NCI-H146 treated with DMSO at 0.1 percent for 48 hours (cell line): ENCODE results near the gene ZNF490.
"Not testable (repeated sequence)": the region's sequence is repeated elsewhere in the genome, so short reads cannot be mapped to it uniquely, and the experiment has no call there.

Source experiments
- DNase-seq: peaks from one replicate; lab custom pipeline; 2025; ENCODE audit not compliant: unreplicated experiment; lab: John Stamatoyannopoulos, UW

ZNF490 gene

DNA sequence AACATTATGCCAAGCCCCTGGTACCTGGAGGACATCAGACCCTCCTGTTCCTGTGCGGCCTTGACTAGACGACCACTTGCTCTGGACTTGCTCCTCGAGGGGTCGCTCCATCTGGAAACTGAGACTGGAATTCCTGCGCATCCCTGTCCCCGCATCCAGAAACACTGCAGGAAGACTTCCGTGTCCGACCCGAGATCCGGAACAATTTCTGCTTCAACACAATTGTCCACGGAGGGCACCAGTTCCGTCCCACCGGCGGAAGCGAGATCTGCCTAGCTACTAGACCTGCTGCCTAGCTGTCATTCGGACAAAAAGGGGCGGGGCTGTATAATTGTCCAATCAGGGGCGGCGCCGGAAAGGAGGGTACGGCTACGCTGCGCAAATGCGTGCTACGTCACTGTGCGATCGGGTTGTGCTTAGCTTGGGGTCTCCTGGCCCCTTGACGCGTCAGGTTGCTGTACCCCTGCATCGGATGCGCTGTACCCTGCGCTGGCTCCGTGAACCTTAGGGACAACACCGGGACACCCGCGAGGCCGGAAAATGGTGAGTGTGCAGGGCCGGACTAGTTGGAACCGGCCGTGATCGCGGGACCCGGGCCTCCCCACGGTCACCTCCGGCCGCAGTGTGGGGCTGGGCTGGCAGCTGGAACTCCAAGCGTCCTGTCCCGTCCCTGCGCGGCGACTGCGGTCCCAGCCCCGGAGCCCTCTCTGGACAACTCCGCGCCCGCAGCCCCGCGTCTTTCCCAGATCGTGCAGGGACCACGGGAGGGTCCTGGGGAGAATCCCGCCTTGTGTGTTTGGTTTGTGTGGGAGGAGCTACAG, at the start of gene ZNF490, which contains the start of gene ZNF791:
Gene ZNF490, minus strand, starts transcription at position 274 of the 821 bp plus-strand sequence. Its CDS starts 133 bp downstream, at position 141.
Gene ZNF791, plus strand, starts transcription at position 381 of the 821 bp plus-strand sequence. Its CDS starts 160 bp downstream, at position 541.
- DNase-seq, result peak; percentile 99

DNA sequence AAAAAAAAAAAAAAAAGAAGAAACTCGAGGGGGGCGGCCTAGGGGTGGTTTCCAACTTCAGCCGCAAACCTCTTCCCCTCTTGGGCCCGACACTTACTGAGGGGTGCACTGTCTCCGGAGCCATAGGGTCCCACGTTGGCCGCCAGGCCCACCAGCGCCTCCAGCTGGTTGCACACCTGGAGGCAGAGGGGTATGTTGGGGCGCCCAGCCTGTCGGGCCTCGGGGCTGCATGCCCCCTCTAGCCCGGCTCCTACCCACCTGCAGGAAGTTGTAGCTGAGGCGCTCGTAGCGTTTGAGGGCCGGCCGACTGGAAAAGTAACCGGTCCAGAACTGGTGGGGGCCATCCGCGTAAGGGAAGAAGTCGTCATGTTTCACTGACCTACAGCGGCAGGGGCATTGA, 47.4 kb upstream of the ZNF490 start:
- DNase-seq, result no peak

DNA sequence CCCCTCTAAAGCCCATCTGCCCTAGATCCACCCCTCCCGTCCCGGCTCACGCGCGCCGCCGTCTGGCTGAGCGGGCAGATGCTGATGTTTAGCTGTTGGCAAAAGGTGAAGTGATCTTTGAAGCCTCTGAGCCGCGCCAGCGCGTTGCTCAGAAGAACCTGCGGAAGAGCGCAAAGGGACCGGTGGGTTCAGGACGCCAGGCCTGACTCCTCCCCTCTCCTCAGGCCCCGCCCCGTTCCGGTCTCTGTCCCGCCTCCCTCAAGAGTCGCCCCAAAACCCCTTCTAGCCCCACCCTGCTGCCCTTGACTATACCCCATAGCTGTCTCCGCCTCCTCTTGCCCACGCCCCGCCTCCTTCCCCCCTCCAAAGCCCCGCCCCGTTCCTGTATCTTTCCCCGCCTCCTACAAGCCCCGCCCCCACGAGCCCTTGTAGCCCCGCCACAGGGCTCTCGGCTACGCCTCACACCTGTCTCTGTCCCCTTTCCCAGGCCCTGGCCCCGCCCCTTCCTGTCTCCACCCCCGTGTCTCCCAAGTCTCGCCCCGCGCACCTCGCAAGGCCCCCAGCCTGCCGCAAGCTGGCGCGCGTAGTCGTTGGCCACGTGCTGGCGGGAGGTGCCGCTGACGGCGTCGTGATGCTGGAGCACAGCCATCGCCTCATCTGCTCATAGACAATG, 46.4 kb upstream of the ZNF490 start:
- DNase-seq, result no peak

DNA sequence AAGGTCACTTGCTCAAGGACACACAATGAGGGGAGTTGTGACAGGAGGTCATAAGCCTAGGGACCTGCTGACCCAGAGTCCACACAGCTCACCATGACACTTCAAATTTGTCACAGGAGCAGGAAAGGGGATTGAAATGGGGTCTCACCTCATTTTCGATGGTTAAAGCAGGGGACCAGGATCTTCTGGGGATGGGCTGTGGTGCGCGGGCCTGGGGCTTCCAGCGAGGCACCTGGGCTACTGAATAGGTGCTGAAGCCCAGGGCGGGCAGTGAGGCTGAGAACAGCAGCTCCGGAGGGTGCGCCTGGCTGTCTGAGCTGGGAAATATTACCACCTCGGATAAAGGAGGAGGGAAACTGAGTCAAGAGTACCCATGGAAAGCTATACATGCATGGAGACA, 44.9 kb upstream of the ZNF490 start:
- DNase-seq, result no peak

- no peak for DNase-seq
Observed at GRCh38 chr19:12652219-12652618, 41.6 kb upstream of the ZNF490 start.

DNA sequence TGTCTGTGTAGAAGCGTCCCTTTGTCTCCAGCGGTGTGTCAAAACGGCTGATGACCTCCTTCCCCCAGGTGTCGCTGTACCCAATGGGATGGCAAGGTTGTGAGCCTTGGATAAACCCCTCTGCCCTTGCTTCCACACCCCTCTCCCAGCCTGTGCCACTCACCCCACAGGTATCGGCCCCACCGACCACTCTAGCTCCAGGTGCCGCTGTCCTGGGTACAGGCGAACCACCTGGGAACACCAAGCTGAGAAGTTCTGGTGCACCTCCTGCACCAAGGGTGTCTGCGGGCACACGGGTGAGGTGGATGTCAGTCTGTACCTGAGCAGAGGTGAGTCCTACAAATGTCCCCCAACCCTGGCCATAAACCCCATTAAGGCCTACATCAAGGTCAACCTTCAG, 39.3 kb upstream of the ZNF490 start:
- DNase-seq, result no peak

- peak; percentile 92 for DNase-seq
Observed at GRCh38 chr19:12648088-12648487, 37.5 kb upstream of the ZNF490 start.

DNA sequence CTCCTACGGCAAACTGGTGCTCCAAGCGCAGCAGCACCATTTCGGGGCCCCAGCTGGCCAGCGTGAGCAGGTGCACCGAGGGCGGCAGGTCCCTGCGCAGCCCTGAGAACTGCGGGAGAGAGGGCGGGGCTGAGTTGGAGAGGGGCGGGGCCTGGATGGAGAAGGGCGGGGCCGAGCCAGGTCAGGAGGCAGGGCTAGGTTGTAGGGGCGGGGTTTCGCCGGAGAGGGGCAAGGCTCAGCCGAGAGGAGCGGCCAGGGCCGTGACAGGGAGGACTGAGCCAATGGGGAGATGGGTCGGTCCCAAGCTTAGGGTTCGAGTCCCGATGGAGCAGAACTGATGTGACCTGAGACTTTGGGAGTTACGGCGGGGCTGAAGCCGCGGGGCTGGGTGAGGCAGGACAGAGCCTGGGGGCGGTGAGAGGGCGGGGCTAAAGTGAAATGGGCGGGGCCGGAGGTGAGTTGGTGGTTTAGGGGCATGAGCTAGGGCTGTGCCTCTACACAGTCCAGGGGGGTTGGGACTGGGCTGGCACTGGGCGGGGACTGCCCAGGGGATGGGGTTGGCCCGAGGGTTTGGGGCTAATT, 37.0 kb upstream of the ZNF490 start:
- DNase-seq, result peak; percentile 92

GRCh38 chr19:12647047-12647446, 36.4 kb upstream of the ZNF490 start:
- DNase-seq, result peak; percentile 68

GRCh38 chr19:12646551-12646950, 35.9 kb upstream of the ZNF490 start:
- DNase-seq, result no peak

- not testable (repeated sequence) for DNase-seq
Observed at GRCh38 chr19:12643716-12644115, 33.1 kb upstream of the ZNF490 start.

- no peak for DNase-seq
Observed at GRCh38 chr19:12642506-12642905, 31.9 kb upstream of the ZNF490 start.

DNA sequence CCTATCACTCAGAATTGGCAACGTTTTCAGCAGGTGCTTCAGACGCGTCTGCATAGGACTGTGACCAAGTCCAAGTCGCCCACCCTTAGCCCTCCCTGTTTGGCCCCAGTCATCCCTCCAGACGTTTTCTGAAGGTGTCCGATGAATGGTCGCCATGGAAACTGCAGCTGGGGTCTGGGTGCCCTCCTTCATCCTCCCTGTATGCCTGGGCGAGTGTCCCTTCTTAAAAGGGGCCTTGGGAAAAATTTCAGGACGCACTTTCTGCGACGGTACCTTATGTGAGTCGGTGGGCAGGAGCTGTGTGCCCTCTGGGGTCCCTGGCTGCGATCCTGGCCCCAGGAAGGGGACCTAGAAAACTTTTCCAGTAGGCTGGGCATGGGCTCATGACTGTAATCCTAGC, 30.8 kb upstream of the ZNF490 start:
- no peak for DNase-seq

DNA sequence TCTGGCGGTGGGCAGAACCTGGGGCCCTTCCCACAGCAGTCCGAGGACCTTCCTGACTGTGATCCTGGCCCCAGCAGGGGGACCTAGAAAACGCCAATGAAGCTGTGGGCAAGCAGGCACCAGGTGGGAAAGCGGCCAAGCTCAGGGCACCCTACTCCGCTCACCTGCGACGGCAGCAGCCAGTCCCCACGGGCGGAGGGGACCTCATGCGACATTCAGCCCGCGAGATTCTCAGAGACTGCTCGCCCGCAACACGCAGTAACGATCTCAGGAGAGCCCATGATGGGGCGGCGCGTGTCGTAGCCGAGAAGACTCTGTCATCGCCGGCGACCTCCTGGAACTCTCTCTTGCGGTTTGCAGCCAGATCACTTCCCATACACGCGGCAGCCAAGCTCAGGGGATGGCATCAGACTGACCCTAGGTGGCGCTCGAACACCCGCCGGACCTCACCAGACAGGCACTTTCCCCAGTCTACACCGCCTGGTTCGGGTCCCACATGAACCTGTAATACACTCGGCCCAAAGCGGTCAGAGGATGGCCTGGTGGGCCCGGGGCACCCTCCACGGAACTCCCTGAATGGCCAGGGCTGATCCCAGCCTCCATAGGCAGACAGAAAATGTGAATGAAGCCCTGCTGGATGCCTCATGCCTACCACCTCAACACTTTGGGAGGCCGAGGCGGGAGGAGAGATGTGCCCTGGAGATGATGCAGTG, 29.4 kb upstream of the ZNF490 start:
- peak; percentile 88 for DNase-seq

DNA sequence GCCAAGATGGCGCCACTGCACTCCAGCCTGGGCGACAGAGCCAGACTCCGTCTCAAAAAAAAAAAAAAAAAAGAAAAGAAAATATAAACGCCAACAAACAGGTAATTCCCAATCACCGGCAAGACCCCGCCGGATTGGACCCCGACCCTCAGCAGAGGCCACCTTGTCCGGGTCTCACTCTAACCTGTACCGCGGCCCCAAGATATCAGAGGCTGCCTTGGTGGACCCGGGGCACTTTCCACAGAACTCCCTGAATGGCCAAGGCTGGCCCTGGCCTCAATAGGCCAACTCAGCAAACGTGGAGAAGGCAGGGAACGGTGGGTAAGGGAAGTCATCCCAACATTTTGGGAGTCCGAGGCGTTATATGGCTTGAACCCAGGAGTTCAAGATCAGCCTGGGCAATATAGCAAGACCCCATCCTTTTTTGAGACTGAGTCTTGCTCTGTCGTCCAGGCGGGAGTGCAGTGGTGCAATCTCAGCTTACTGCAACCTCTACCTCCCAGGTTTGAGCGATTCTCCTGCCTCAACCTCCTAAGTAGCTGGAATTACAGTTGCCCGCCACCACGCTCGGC, 28.1 kb upstream of the ZNF490 start:
- no peak for DNase-seq

- no peak for DNase-seq
Observed at GRCh38 chr19:12636631-12637030, 26.0 kb upstream of the ZNF490 start.

- DNase-seq, result no peak
Observed at GRCh38 chr19:12629215-12629614, 18.6 kb upstream of the ZNF490 start.

DNA sequence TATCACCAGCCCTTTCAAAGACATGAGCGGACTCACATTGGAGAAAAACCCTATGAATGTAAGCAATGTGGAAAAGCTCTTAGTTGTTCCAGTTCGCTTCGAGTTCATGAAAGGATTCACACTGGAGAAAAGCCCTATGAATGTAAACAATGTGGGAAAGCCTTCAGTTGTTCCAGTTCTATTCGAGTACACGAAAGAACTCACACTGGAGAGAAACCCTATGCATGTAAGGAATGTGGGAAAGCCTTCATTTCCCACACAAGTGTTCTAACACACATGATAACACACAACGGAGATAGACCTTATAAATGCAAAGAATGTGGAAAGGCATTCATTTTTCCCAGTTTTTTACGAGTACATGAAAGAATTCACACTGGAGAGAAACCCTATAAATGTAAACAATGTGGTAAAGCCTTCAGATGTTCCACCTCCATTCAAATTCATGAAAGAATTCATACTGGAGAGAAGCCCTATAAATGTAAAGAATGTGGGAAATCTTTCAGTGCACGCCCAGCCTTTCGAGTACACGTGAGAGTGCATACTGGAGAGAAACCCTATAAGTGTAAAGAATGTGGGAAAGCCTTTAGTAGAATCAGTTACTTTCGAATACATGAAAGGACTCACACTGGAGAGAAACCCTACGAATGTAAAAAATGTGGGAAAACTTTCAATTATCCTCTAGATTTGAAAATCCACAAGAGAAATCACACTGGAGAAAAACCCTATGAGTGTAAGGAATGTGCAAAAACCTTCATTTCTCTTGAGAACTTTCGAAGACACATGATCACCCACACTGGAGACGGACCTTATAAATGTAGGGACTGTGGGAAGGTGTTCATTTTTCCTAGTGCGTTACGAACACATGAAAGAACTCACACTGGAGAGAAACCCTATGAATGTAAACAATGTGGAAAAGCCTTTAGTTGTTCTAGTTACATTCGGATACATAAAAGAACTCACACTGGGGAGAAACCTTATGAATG, 17.7 kb upstream of the ZNF490 start:
- no peak for DNase-seq

- no peak for DNase-seq
Observed at GRCh38 chr19:12626958-12627357, 16.3 kb upstream of the ZNF490 start.
